HepG2 (cell line): ENCODE data around the gene ATP8A2. TPM values are rescaled to one million over a fixed set of nuclear protein-coding genes. Genes with fewer than 3 reads are reported as not detected.

Source experiments
- ATAC-seq: fragments of 200-7000 bp; cut with Tn5 transposase; 3 replicates; pipeline ENCODE4 v1.9.1; 2020; ENCODE audit warnings: mild to moderate bottlenecking, moderate library complexity
- BruUV-seq: library from RNA; stranded (reverse); fragments of 400-500 nt; replicated peaks from 2 replicates; lab custom pipeline; 2021; lab: Mats Ljungman, UMichigan
- CTCF ChIA-PET: fragments of 300-600 bp; formaldehyde crosslinking; extraction: SDS; loops from one replicate; lab custom pipeline; 2021; ENCODE audit warnings: low total read pairs, inconsistent platforms, low intra/inter-chr PET ratio; lab: Yijun Ruan, JAX
- POLR2A ChIA-PET: fragments of 350-600 bp; sonication (Branson Sonifier 250); formaldehyde crosslinking; loops from one replicate; lab custom pipeline; 2020; ENCODE audit warnings: antibody characterized with exemption, inconsistent platforms; lab: Yijun Ruan, JAX
- DNase-seq: peaks from one replicate; pipeline ENCODE4 v3.0.0-alpha.2; 2015; ENCODE audit warnings: low spot score
- FAIRE-seq: peaks from 3 replicates; lab custom pipeline; 2011; peaks lifted over from hg19 to GRCh38; lab: Jason Lieb, UNC
- H2AFZ ChIP-seq: one replicate; pipeline ENCODE4 v1.6.1; 2011; ENCODE audit warnings: low read length, inconsistent platforms
- H3K27ac ChIP-seq: fragments of 300-600 bp; 3 replicates; pipeline ENCODE4 v1.8.0; 2011; ENCODE audit warnings: mixed run types, mild to moderate bottlenecking, mixed read lengths, low read length, inconsistent platforms; ENCODE audit not compliant: insufficient read depth; ENCODE audit errors: extremely low read length
- H3K27me3 ChIP-seq, 2 experiments: fragments of 200-600 bp in 1 of 2; 2 replicates in 1 of 2; 3 replicates in 1 of 2; pipeline versions ENCODE4 v1.6.0 to v1.8.0; 2011; ENCODE audit warnings: low read length in 2 of 2, mild to moderate bottlenecking in 2 of 2, moderate library complexity in 2 of 2, inconsistent platforms in 1 of 2; ENCODE audit not compliant: insufficient read depth in 2 of 2, control insufficient read depth in 1 of 2
- H3K36me3 ChIP-seq, 2 experiments: fragments of 200-600 bp in 1 of 2; replicated peaks in 1 of 2; 2 replicates in 1 of 2; 3 replicates in 1 of 2; pipeline versions ENCODE4 v1.5.1 to v1.8.0; 2011; ENCODE audit warnings: low read length in 2 of 2, inconsistent platforms in 1 of 2; ENCODE audit not compliant: insufficient read depth in 2 of 2, control insufficient read depth in 1 of 2
- H3K4me1 ChIP-seq: 2 replicates; pipeline ENCODE4 v1.5.1; 2012; ENCODE audit warnings: low read length, inconsistent platforms; ENCODE audit not compliant: insufficient read depth
- H3K4me2 ChIP-seq: 2 replicates; pipeline ENCODE4 v1.6.0; 2011; ENCODE audit warnings: low read depth, low read length, inconsistent platforms
- H3K4me3 ChIP-seq, 3 experiments: fragments of 200-600 bp in 1 of 3; sonication (generic), shearing (Covaris generic) in 1 of 3; replicated peaks in 1 of 3; 2 replicates each; pipeline ENCODE4 v1.5.1; 2011 to 2016; ENCODE audit warnings: low read length in 3 of 3, inconsistent platforms in 2 of 3, low read depth in 2 of 3, mild to moderate bottlenecking in 2 of 3, control low read depth in 1 of 3, mixed read lengths in 1 of 3; ENCODE audit not compliant: insufficient read depth in 1 of 3
- H3K79me2 ChIP-seq: one replicate; pipeline ENCODE4 v1.6.1; 2011; ENCODE audit warnings: low read length, inconsistent platforms; ENCODE audit not compliant: insufficient read depth
- H3K9ac ChIP-seq: 2 replicates; pipeline ENCODE4 v1.6.0; 2011; ENCODE audit warnings: mild to moderate bottlenecking, low read depth, low read length, inconsistent platforms; ENCODE audit not compliant: insufficient read depth
- H3K9me3 ChIP-seq: 2 replicates; pipeline ENCODE4 v1.5.1; 2012; ENCODE audit warnings: mild to moderate bottlenecking, low read length
- H4K20me1 ChIP-seq: 2 replicates; pipeline ENCODE4 v1.6.0; 2011; ENCODE audit warnings: inconsistent platforms, mild to moderate bottlenecking, low read length, moderate library complexity; ENCODE audit not compliant: insufficient read depth
- ARHGAP35 ChIP-seq: sonication (generic); formaldehyde crosslinking; IDR thresholded peaks from 2 replicates; pipeline ENCODE4 v1.9.0; 2022; ENCODE audit warnings: mild to moderate bottlenecking, inconsistent platforms, moderate library complexity, missing genetic modification reagents, borderline replicate concordance
- MLX ChIP-seq: IDR thresholded peaks from 2 replicates; pipeline ENCODE4 v1.6.1; 2016
- NFYC ChIP-seq: IDR thresholded peaks from 2 replicates; pipeline ENCODE4 v1.6.1; 2016; ENCODE audit warnings: missing genetic modification reagents, missing compliant biosample characterization
- SALL2 ChIP-seq: sonication (generic); formaldehyde crosslinking; IDR thresholded peaks from 2 replicates; pipeline ENCODE4 v1.8.1; 2023; ENCODE audit warnings: mild to moderate bottlenecking, missing genetic modification reagents, inconsistent platforms
- SIN3B ChIP-seq: fragments of 150-350 bp; IDR thresholded peaks from 2 replicates; pipeline ENCODE4 v1.6.1; 2014; ENCODE audit warnings: low read length
- SIX4 ChIP-seq: sonication (generic); formaldehyde crosslinking; IDR thresholded peaks from 2 replicates; pipeline ENCODE4 v1.4.0; 2020; ENCODE audit warnings: missing genetic modification reagents
- SP2 ChIP-seq: sonication (generic); formaldehyde crosslinking; IDR thresholded peaks from 2 replicates; pipeline ENCODE4 v1.5.1; 2020; ENCODE audit warnings: mild to moderate bottlenecking, missing genetic modification reagents
- TFDP1 ChIP-seq: IDR thresholded peaks from 2 replicates; pipeline ENCODE4 v1.6.1; 2016; ENCODE audit warnings: missing compliant biosample characterization, missing genetic modification reagents, borderline replicate concordance
- ZBTB1 ChIP-seq: sonication (generic); formaldehyde crosslinking; IDR thresholded peaks from 2 replicates; pipeline ENCODE4 v1.4.0; 2020; ENCODE audit warnings: missing genetic modification reagents, borderline replicate concordance
- ZFP62 ChIP-seq: sonication (generic); formaldehyde crosslinking; IDR thresholded peaks from 2 replicates; pipeline ENCODE4 v1.4.0; 2020; ENCODE audit warnings: missing genetic modification reagents
- ZMAT3 ChIP-seq: sonication (generic); formaldehyde crosslinking; conservative IDR thresholded peaks from 2 replicates; pipeline ENCODE4 v1.7.0; 2021; ENCODE audit warnings: missing genetic modification reagents
- ZMAT5 ChIP-seq: sonication (generic); formaldehyde crosslinking; IDR thresholded peaks from 2 replicates; pipeline ENCODE4 v1.5.0; 2020; ENCODE audit warnings: mild to moderate bottlenecking, low read depth, missing genetic modification reagents, borderline replicate concordance
- ZNF232 ChIP-seq: sonication (generic); formaldehyde crosslinking; IDR thresholded peaks from 2 replicates; pipeline ENCODE4 v1.4.0; 2020; ENCODE audit warnings: missing genetic modification reagents, borderline replicate concordance
- ZNF761 ChIP-seq: sonication (generic); formaldehyde crosslinking; conservative IDR thresholded peaks from 2 replicates; pipeline ENCODE4 v1.4.0; 2020; ENCODE audit warnings: mild to moderate bottlenecking, missing genetic modification reagents
- ZNF780A ChIP-seq: sonication (generic); formaldehyde crosslinking; IDR thresholded peaks from 2 replicates; pipeline ENCODE4 v1.8.0; 2022; ENCODE audit warnings: mild to moderate bottlenecking, missing genetic modification reagents, moderate library complexity
- ZNF784 ChIP-seq: sonication (generic); formaldehyde crosslinking; IDR thresholded peaks from 2 replicates; pipeline ENCODE4 v1.5.1; 2020; ENCODE audit warnings: missing genetic modification reagents, mild to moderate bottlenecking, borderline replicate concordance
- WGBS: methylation state at CpG from one replicate; pipeline ENCODE4 v1.1.6; 2017; ENCODE audit warnings: low lambda C conversion rate; 5-methylcytosine and 5-hydroxymethylcytosine counted together
- in situ Hi-C: cut with HindIII; loops from 2 replicates; pipeline ENCODE4 v1.10.0; 2017; ENCODE audit warnings: low pct_unique_long_range_greater_than_20kb; ENCODE audit not compliant: extremely low pct_ligation_motif_present
- intact Hi-C: fragments of 100-400 bp; cut with micrococcal nuclease; formaldehyde crosslinking; loops from one replicate; pipeline ENCODE4 v1.10.0; 2022; ENCODE audit not compliant: unreplicated experiment
- polyA plus RNA-seq, 8 experiments: library from polyadenylated mRNA; depleted of rRNA in 3 of 8; stranded (reverse) in 7 of 8; unstranded in 1 of 8; fragments of >200 nt; fragmentation: Illumina TruSeq in 4 of 8; extraction: Trizol in 4 of 8; gene quantifications; 2 replicates each; pipeline versions ENCODE4 v1.2.1 to v1.2.3, GENCODE V29; 2011 to 2016; ENCODE audit warnings: low read depth in 4 of 8, missing spikeins in 1 of 8, mixed read lengths in 1 of 8; ENCODE audit not compliant: insufficient read depth in 1 of 8
- total RNA-seq, 5 experiments: library from RNA; depleted of rRNA; stranded (reverse); fragments of >200 nt; fragmentation: Illumina TruSeq; extraction: Trizol; gene quantifications; 2 replicates each; pipeline ENCODE4 v1.2.3, GENCODE V29; 2016; ENCODE audit warnings: low read depth in 1 of 5
- TF ChIP-seq, protein P1 (sequence below): sonication (generic); formaldehyde crosslinking; IDR thresholded peaks from 2 replicates; pipeline ENCODE4 v1.5.0; 2020; ENCODE audit warnings: missing genetic modification reagents

Gene ATP8A2
- total and polyA plus RNA-seq, 2 of the 13 experiments (the other 11 are each of a cell fraction or from before 2014, with no cell fraction given), result 0.09 TPM; not detected in 1

GRCh38 chr13:26058704-26059103 lies 686.9 kb downstream of the ATP8A2 start (continued):
- TF ChIP-seq ZMAT5 (CRISPR knock-in tag) (no peak), ZNF761 (no peak), SALL2 (CRISPR knock-in tag) (no peak), ZNF780A (CRISPR knock-in tag) (no peak), SP2 (no peak), ZBTB1 (no peak), SIX4 (CRISPR knock-in tag) (no peak), TFDP1 (CRISPR knock-in tag) (no peak), ZNF232 (no peak), SIN3B (no peak), ZFP62 (CRISPR knock-in tag) (no peak)
- TF ChIP-seq, protein P1, sequence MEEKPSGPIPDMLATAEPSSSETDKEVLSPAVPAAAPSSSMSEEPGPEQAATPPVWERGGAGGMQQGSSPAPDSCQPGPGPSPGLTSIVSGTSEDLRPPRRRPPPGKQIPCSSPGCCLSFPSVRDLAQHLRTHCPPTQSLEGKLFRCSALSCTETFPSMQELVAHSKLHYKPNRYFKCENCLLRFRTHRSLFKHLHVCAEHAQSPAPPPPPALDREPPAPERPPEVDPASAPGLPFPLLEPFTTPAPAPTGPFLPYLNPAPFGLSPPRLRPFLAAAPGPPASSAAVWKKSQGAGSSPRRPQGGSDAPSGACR, result no peak

GRCh38 chr13:26060357-26060756 lies 688.6 kb downstream of the ATP8A2 start:
- BruUV-seq, result no TSS peak
- Histone ChIP-seq H3K27me3 (peaks cover 0 to 11% of the 10 kb centered on the region in 2 experiments; a peak in 1 of 5 replicates), H2AFZ (no peak overlapping the region), H3K4me3 (no peak overlapping the region), H3K4me2 (no peak overlapping the region), H3K9ac (no peak overlapping the region), H3K9me3 (no peaks in the 10 kb centered on the region), H3K4me1 (no peaks in the 10 kb centered on the region), H3K36me3 (no peaks in the 10 kb centered on the region), H4K20me1 (no peaks in the 10 kb centered on the region), H3K79me2 (no peaks in the 10 kb centered on the region), H3K27ac (no peak overlapping the region)
- FAIRE-seq (no peak), ATAC-seq (no peak), DNase-seq (no peak)
- ChIA-PET POLR2A (no interaction called here), CTCF (no interaction called here)
- WGBS, result 15% methylated on average over 4 of the region's 4 CpGs
- no peak for TF ChIP-seq ARHGAP35 (CRISPR knock-in tag)
- TF ChIP-seq ZMAT3 (CRISPR knock-in tag), result no peak
- TF ChIP-seq MLX (CRISPR knock-in tag), result no peak
- no peak for TF ChIP-seq NFYC
- no peak for TF ChIP-seq ZNF784
- intact Hi-C loops (no loop called here), in situ Hi-C loops (loop anchor here (5.0 kb wide), 1 partner anchor 488 kb away; no protein-coding TSS in a partner anchor)
